ENCODE results near the gene BBS9.

BBS9 gene

GRCh38 chr7:33128631-33128989 lies 754 bp upstream of the BBS9 start:
- DNase-seq = no peak

- no peak for DNase-seq
Measured at GRCh38 chr7:33129806-33130153, 416 bp downstream of the BBS9 start.

GRCh38 chr7:33130184-33130583 lies 820 bp downstream of the BBS9 start:
- no peak for DNase-seq

DNA sequence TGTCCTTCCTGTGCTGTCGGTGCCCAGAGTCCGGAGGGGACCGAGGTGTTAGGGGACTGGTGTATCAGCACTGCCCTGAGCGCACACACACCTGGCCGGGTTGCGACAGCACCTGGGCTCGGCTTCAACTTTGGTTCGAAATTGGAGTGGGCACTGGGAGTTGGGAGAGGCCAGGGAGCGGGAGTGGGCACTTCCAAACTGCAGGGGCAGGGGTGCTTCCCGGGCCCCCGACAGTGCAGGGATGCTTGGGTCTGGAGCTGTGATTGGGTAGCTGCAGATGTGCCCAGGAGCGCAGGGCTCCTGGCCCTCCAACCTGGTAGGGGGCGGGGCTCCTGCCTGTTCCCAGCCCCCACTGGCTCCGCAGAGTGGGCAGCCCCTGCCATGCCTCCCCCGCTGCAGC lies 7.7 kb downstream of the BBS9 start:
- no peak for DNase-seq

DNA sequence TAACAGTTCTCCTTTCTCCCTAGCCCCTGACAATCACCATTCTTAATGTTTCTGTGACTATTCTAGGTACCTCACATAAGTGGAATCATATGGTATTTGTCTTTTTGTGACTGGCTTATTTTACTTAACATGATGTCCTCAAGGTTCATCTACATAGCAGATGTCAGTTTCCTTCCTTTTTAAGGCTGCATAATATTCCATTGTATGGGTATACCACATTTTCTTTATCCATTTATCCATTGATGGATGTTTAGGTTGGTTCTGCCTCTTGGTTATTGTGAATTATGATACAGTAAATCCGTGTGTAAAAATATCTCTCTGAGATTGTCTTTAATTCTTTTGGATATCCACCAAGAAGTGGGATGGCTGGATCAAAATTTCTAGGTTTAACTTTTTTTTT lies 13.2 kb downstream of the BBS9 start:
- no peak for DNase-seq

- DNase-seq = no peak
Measured at GRCh38 chr7:33143996-33144718, 14.8 kb downstream of the BBS9 start.

DNA sequence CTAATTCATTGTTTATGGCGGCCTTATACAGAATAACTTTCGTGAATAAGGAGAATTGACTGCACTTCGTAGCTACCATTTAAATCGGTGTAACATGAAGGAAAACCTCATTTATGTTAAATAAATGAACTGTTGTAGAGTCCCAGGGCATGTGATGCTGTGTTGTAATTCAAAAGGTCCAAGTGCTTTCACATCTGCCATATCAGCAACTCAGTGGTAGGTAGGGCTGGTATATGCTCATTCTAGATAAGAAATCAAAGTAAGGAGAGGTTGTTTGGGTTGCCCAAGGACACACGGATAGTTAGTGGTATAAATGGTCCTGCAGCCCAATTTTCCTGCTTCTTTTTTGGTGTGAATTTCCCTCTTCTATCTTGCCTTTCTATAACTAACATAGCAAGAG lies 15.8 kb downstream of the BBS9 start:
- DNase-seq = no peak

GRCh38 chr7:33152087-33152486 lies 22.7 kb downstream of the BBS9 start:
- DNase-seq = no peak

GRCh38 chr7:33155811-33156210 lies 26.4 kb downstream of the BBS9 start:
- DNase-seq = no peak

- no peak for DNase-seq
Measured at GRCh38 chr7:33156441-33156840, 27.1 kb downstream of the BBS9 start.

- no peak for DNase-seq
Measured at GRCh38 chr7:33157311-33157710, 27.9 kb downstream of the BBS9 start.

GRCh38 chr7:33157781-33158180 lies 28.4 kb downstream of the BBS9 start:
- no peak for DNase-seq

DNA sequence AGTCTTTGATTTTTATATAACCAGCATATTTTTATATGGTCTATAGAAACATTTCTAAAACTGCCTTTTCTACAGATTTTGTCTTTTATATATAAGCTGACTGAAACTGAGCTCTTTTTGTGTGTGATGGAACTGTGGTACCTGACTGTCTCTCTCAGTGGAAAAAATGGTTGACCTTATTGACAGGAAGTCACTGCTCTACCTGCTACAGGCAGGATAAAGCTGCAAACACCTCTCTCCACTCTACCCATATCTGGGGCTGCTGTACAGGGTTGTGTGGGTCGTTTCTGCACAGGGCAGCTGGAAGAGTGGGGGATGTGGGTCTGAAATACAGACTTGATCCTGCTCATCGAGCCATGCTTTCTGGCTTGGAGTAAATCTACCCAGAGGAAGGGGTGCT lies 48.5 kb downstream of the BBS9 start:
- no peak for DNase-seq

DNA sequence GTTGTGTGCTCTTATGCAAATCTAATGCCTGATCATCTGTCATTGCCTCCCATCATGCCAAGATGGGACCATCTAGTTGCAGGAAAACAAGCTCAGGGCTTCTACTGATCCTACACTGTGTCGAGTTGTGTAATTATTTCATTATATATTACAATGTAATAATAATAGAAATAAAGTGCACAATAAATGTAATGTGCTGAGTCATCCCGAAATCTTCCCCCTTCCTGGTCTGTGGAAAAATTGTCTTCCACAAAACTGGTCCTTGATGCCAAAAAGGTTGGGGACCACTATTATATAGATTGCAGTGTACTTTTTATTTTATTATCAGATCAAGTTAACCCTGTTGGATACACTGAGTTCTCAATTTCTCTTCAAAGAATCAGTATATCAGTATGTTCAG lies 50.2 kb downstream of the BBS9 start:
- no peak for DNase-seq

DNA sequence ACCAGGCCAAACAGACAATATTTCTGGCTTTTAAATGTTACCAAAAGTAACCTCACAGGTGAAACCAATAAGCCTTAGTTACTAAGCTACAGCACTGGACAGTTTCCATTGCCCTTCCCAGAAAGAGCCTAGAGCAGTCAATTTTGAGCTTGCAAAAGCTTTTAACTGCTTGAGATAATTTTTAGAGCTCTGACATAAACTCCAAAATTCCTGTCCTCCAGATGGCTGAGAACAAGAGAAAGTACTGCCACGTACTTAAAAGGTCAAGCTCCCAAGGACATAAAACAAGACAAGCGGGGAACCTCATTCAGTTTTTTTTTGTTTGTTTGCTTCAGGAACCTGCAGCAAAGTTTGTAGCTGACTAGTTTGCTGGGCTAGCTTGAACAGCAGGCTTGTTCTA lies 54.1 kb downstream of the BBS9 start:
- DNase-seq = no peak

DNA sequence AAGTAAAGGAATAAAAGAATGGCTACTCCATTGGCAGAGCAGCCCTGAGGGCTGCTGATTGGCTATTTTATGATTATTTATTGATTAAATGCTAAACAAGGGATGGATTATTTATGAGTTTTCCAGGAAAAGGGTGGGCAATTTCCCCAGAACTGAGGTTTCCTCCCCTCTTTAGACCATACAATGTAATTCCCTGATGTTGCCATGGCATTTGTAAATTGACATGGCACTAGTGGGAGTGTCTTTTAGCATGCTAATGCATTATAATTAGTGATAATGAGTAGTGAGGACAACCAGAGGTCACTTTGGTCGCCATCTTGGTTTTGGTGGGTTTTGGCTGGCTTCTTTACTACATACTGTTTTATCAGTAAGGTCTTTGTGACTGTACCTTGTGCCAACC lies 55.5 kb downstream of the BBS9 start:
- DNase-seq = no peak

DNA sequence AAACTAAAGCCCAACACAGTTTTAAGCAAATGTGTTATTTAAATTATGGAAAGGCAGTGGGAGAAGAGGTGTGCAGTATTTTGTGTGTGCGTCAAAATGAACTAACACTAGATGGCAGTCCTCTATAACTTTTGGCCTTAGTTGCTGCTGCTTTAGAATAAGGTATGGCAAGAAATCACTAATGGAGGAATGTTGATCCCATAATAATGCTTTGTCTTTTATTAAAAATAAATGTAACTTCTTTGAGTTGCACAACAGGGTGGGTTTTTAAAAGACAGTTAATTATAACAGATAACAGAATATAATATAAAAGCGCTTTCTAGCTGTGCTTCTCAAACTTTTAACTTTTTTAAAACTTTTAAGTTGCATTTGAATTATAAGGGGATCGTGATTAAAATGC lies 56.4 kb downstream of the BBS9 start:
- DNase-seq = no peak

DNA sequence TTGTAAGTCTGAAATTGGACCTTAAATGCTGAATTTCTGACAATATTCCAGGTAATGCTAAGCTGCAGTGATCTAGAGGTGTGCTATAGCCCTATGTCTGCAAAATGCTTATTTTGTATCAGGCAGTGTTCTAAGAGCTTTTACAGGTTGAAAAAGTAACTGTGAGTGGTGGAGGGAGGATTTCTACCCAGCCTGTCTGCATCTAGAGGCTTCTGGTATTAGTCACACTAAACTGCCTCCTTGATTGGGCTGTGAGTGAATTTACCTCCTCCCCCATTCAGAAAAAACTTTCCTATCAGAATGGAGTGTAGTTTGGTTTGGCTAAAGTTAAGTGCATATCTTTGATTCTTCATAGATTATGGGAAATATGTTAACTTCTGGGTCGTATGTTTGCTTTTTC lies 56.8 kb downstream of the BBS9 start:
- DNase-seq = no peak

DNA sequence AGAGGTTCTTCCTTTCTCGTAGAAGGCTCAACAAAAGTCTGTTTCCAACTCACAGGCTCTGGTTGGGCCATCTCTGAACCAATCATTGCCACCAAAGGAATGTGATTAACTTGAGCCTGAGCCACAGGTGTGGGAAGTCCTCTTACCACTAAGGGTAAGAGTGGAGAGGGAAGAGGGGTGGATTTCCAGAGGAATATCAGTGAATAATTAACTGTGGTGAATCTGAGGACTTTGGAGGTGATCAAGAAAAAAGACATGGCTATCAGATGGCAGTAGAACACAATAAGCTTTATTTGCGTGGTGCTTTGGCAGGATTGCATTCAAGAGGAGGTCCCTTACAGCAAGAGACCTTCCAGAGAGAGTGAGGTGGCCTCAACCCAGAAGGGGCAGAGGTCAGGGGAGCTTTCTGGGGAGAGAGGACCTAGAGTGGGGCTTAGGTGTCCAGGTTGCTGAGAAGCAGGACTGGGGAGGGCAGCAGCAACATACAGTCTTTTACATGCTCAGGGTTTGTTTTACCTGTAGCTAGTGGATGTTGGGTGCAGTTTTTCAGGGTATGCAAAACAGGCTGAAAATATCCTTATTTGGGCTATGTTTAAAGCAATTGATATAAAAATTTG lies 61.4 kb downstream of the BBS9 start:
- DNase-seq = no peak

DNA sequence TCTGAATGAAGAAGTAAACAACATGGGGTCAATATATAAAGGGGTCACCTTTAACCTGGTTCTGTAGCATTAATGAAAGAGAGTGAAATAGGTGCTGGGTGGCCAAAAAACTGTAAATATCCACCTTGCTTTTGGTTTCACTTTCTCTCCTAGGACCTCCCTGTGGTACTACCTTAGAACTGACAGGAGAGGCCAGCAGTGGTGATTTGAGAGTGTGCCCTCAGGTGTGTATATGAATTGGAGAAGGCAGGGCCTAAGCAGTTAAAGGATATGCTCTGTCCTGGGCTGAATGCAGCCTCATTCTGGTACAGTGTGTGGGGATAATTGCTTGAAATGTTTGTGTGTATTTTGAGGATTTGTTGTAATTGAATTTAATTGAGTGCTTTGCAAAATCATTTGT lies 62.0 kb downstream of the BBS9 start:
- DNase-seq = no peak

- no peak for DNase-seq
Measured at GRCh38 chr7:33192695-33193291, 63.4 kb downstream of the BBS9 start.

GRCh38 chr7:33193308-33193864 lies 64.0 kb downstream of the BBS9 start:
- no peak for DNase-seq

DNA sequence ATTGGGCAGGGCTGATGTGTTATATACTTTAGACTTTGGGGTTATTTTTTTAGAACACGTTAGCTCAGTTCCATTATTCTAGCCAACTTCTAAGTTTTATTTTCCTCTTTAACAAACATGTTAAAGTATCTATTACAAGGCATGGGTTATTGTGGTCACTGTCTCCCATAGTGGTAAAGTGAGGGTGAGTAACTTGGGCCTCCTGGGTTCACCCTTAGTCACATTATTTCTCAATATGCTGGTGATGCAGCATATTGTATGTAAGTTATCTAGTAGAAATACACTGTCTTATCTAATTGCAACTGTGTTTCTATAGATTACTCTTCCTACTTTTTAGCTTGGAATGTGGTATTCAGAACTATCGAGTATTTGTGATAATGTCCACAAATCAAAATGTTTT lies 65.9 kb downstream of the BBS9 start:
- DNase-seq = no peak

DNA sequence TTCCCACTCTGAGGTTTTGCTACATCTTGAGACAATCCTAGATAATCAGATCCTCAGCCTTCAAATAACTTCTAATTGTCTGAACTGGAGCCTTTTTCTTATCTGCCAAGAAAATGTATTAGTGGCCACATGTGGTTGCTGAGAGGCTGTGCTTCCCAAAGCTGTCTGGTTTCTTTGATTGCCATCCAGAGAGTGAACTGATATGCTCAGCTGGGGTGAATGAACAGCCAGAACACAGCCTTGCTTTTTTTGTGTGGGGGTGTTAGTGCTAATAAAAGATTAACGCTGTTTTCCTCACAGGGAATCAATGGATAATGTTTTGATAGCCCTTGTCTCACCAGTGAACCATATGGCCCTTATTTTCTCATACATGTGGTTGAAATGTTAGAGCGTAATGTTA lies 66.9 kb downstream of the BBS9 start:
- no peak for DNase-seq

GRCh38 chr7:33200282-33200681 lies 70.9 kb downstream of the BBS9 start:
- no peak for DNase-seq
